Body of pancreas (tissue), 4 donors: ENCODE results near the gene SPTBN1. TPM values are rescaled to one million over a fixed set of nuclear protein-coding genes. Genes with fewer than 3 reads are reported as not detected.
A peak's percentile ranks its signal among the peaks of the same experiment; 100 is the strongest.

Experiments
- ATAC-seq: fragments of 150-250 bp; one replicate; pipeline ENCODE4 v1.9.1; 2016
- DNase-seq, 4 donors: peaks; one replicate each; pipeline ENCODE4 v3.0.0-alpha.2; 2019
- H3K27ac ChIP-seq, 4 donors: fragments of 200-600 bp; sonication (generic); 1 replicate in 3 of 4; 2 replicates in 1 of 4; pipeline versions ENCODE4 v1.5.1 to v1.6.1; 2016 to 2019; ENCODE audit warnings: mild to moderate bottlenecking in 1 of 4, mixed read lengths in 1 of 4, moderate library complexity in 1 of 4
- H3K27me3 ChIP-seq, 2 donors: fragments of 200-600 bp; sonication (generic); one replicate each; pipeline ENCODE4 v1.6.0; 2016; ENCODE audit warnings: mild to moderate bottlenecking in 1 of 2
- H3K36me3 ChIP-seq, 2 donors: fragments of 200-600 bp; sonication (generic); replicated peaks in 1 of 2; 2 replicates each; pipeline ENCODE4 v1.5.1; 2016; ENCODE audit warnings: low read depth in 2 of 2; ENCODE audit not compliant: insufficient read depth in 1 of 2
- H3K4me1 ChIP-seq: fragments of 200-600 bp; sonication (generic); one replicate; pipeline ENCODE4 v1.6.0; 2016
- H3K4me3 ChIP-seq, 2 donors: fragments of 200-600 bp; sonication (generic); 1 replicate in 1 of 2; 2 replicates in 1 of 2; pipeline ENCODE4 v1.5.1; 2016 to 2019
- H3K9me3 ChIP-seq, 3 donors: fragments of 200-600 bp; sonication (generic); 1 replicate in 2 of 3; 2 replicates in 1 of 3; pipeline ENCODE4 v1.5.1; 2016
- CTCF ChIP-seq, 7 experiments: fragments of 450-650 bp in 4 of 7; fragments of 200-600 bp in 3 of 7; sonication (generic) in 3 of 7; IDR thresholded peaks; one replicate each; pipeline ENCODE4 v1.5.1; 2016 to 2019; ENCODE audit warnings: antibody characterized with exemption in 7 of 7
- POLR2A ChIP-seq, 3 donors: fragments of 450-650 bp; IDR thresholded peaks; one replicate each; pipeline ENCODE4 v1.6.1; 2016; ENCODE audit warnings: antibody characterized with exemption in 3 of 3, mild to moderate bottlenecking in 2 of 3
- WGBS, 2 donors: methylation state at CpG; one replicate each; pipeline ENCODE4 v1.1.5; 2017; 5-methylcytosine and 5-hydroxymethylcytosine counted together
- intact Hi-C: fragments of 100-400 bp; cut with DNase I; formaldehyde crosslinking; loops from one replicate; pipeline ENCODE4 v1.15.1; 2023
- total RNA-seq, 2 donors: library from RNA; depleted of rRNA; stranded (reverse); fragments of >200 nt; gene quantifications; one replicate each; pipeline ENCODE4 v1.1.0, GENCODE V29; 2016

Gene SPTBN1
- total RNA-seq, 2 donors from 2014 or later, result 186 to 195 TPM

- Histone ChIP-seq H3K27me3 (no peaks in the 10 kb centered on the region), H3K9me3 (no peaks in the 10 kb centered on the region), H3K4me3 (no peak overlapping the region), H3K4me1 (peaks cover 58% of the 10 kb centered on the region), H3K36me3 (no peaks in the 10 kb centered on the region), H3K27ac (peak overlapping the region in 3 of 4 donors; percentile 42 to 63 (median 62))
- ATAC-seq (peak; percentile 68), DNase-seq (peak in 3 of 4 donors; percentile 46 to 54 (median 49))
- WGBS, 2 donors, result 20 to 21% methylated on average over 6 of the region's 6 CpGs
- TF ChIP-seq CTCF (IDR thresholded peaks at IDR 0.05) (no peak), POLR2A (IDR thresholded peaks at IDR 0.05) (no peak)
- intact Hi-C loops, result no loop called here
These were observed 157.7 kb downstream of the SPTBN1 start for GRCh38 chr2:54613794-54614257.

- H3K9me3 ChIP-seq, result no peaks in the 10 kb centered on the region
- TF ChIP-seq POLR2A (IDR thresholded peaks at IDR 0.05), result no peak
- no peak for TF ChIP-seq CTCF (IDR thresholded peaks at IDR 0.05)
- intact Hi-C loops, result no loop called here
- H3K4me3 ChIP-seq, result no peak overlapping the region
- DNase-seq (no peak), ATAC-seq (no peak)
- H3K4me1 ChIP-seq, result peaks cover 60% of the 10 kb centered on the region
- H3K27me3 ChIP-seq, result no peaks in the 10 kb centered on the region
- no peak overlapping the region for H3K27ac ChIP-seq
- no peaks in the 10 kb centered on the region for H3K36me3 ChIP-seq
These were observed 158.7 kb downstream of the SPTBN1 start for GRCh38 chr2:54614819-54615218.

- H3K36me3 ChIP-seq, result no peaks in the 10 kb centered on the region
- 83 to 95% methylated on average over 5 of the region's 5 CpGs for WGBS, 2 donors
- no peak overlapping the region for H3K27ac ChIP-seq
- intact Hi-C loops, result no loop called here
- ATAC-seq, result no peak
- H3K4me1 ChIP-seq, result peaks cover 57% of the 10 kb centered on the region
- H3K27me3 ChIP-seq, result no peaks in the 10 kb centered on the region
- no peak for DNase-seq
- no peaks in the 10 kb centered on the region for H3K9me3 ChIP-seq
- H3K4me3 ChIP-seq, result no peak overlapping the region
- TF ChIP-seq CTCF (IDR thresholded peaks at IDR 0.05), result no peak
- TF ChIP-seq POLR2A (IDR thresholded peaks at IDR 0.05), result no peak
These were observed 159.9 kb downstream of the SPTBN1 start for GRCh38 chr2:54615832-54616534.

- Histone ChIP-seq H3K27ac (peak overlapping the region in 1 of 4 donors; percentile 62), H3K27me3 (no peaks in the 10 kb centered on the region), H3K36me3 (no peaks in the 10 kb centered on the region), H3K4me3 (no peak overlapping the region), H3K4me1 (peaks cover 47% of the 10 kb centered on the region), H3K9me3 (no peaks in the 10 kb centered on the region)
- DNase-seq (no peak), ATAC-seq (no peak)
- intact Hi-C loops, result no loop called here
- WGBS, 2 donors, result 33 to 38% methylated on average over 7 of the region's 7 CpGs
- TF ChIP-seq POLR2A (IDR thresholded peaks at IDR 0.05) (no peak), CTCF (IDR thresholded peaks at IDR 0.05) (no peak)
These were observed 161.3 kb downstream of the SPTBN1 start for GRCh38 chr2:54617409-54617808.
